Body of pancreas (tissue), 4 donors: ENCODE data around the gene SGK1. TPM values are rescaled to one million over a fixed set of nuclear protein-coding genes. Genes with fewer than 3 reads are reported as not detected.

Experiments used
- ATAC-seq: fragments of 150-250 bp; one replicate; pipeline ENCODE4 v1.9.1; 2016
- DNase-seq, 4 donors: peaks; one replicate each; pipeline ENCODE4 v3.0.0-alpha.2; 2019
- H3K27ac ChIP-seq, 4 donors: fragments of 200-600 bp; sonication (generic); 1 replicate in 3 of 4; 2 replicates in 1 of 4; pipeline versions ENCODE4 v1.5.1 to v1.6.1; 2016 to 2019; ENCODE audit warnings: mild to moderate bottlenecking in 1 of 4, mixed read lengths in 1 of 4, moderate library complexity in 1 of 4
- H3K27me3 ChIP-seq, 2 donors: fragments of 200-600 bp; sonication (generic); one replicate each; pipeline ENCODE4 v1.6.0; 2016; ENCODE audit warnings: mild to moderate bottlenecking in 1 of 2
- H3K36me3 ChIP-seq, 2 donors: fragments of 200-600 bp; sonication (generic); replicated peaks in 1 of 2; 2 replicates each; pipeline ENCODE4 v1.5.1; 2016; ENCODE audit warnings: low read depth in 2 of 2; ENCODE audit not compliant: insufficient read depth in 1 of 2
- H3K4me1 ChIP-seq: fragments of 200-600 bp; sonication (generic); one replicate; pipeline ENCODE4 v1.6.0; 2016
- H3K4me3 ChIP-seq, 2 donors: fragments of 200-600 bp; sonication (generic); 1 replicate in 1 of 2; 2 replicates in 1 of 2; pipeline ENCODE4 v1.5.1; 2016 to 2019
- H3K9me3 ChIP-seq, 3 donors: fragments of 200-600 bp; sonication (generic); 1 replicate in 2 of 3; 2 replicates in 1 of 3; pipeline ENCODE4 v1.5.1; 2016
- CTCF ChIP-seq, 7 experiments: fragments of 450-650 bp in 4 of 7; fragments of 200-600 bp in 3 of 7; sonication (generic) in 3 of 7; IDR thresholded peaks; one replicate each; pipeline ENCODE4 v1.5.1; 2016 to 2019; ENCODE audit warnings: antibody characterized with exemption in 7 of 7
- POLR2A ChIP-seq, 3 donors: fragments of 450-650 bp; IDR thresholded peaks; one replicate each; pipeline ENCODE4 v1.6.1; 2016; ENCODE audit warnings: antibody characterized with exemption in 3 of 3, mild to moderate bottlenecking in 2 of 3
- WGBS, 2 donors: methylation state at CpG; one replicate each; pipeline ENCODE4 v1.1.5; 2017; 5-methylcytosine and 5-hydroxymethylcytosine counted together
- intact Hi-C: fragments of 100-400 bp; cut with DNase I; formaldehyde crosslinking; loops from one replicate; pipeline ENCODE4 v1.15.1; 2023
- total RNA-seq, 2 donors: library from RNA; depleted of rRNA; stranded (reverse); fragments of >200 nt; gene quantifications; one replicate each; pipeline ENCODE4 v1.1.0, GENCODE V29; 2016

SGK1 gene
- total RNA-seq, 2 donors from 2014 or later: 51.1 to 238 TPM

- Histone ChIP-seq H3K27ac (no peak overlapping the region), H3K27me3 (no peaks in the 10 kb centered on the region), H3K4me1 (peaks cover under 1% of the 10 kb centered on the region), H3K36me3 (no peaks in the 10 kb centered on the region), H3K9me3 (no peaks in the 10 kb centered on the region), H3K4me3 (no peak overlapping the region)
- ATAC-seq: no peak
- 90 to 93% methylated on average over 9 of the region's 9 CpGs for WGBS, 2 donors
- TF ChIP-seq CTCF (IDR thresholded peaks at IDR 0.05): no peak
- TF ChIP-seq POLR2A (IDR thresholded peaks at IDR 0.05): no peak
- intact Hi-C loops: no loop called here
- DNase-seq: no peak
These were observed 170.8 kb downstream of the SGK1 start for GRCh38 chr6:134147034-134147533.

GRCh38 chr6:134146268-134147033 is 171.5 kb downstream of the SGK1 start:
- no peak overlapping the region for H3K27ac ChIP-seq
- 82 to 84% methylated on average over 7 of the region's 7 CpGs for WGBS, 2 donors
- no peaks in the 10 kb centered on the region for H3K9me3 ChIP-seq
- no peak for DNase-seq
- no peaks in the 10 kb centered on the region for H3K36me3 ChIP-seq
- no peak for ATAC-seq
- TF ChIP-seq POLR2A (IDR thresholded peaks at IDR 0.05) (no peak), CTCF (IDR thresholded peaks at IDR 0.05) (no peak)
- intact Hi-C loops: no loop called here
- no peaks in the 10 kb centered on the region for H3K4me1 ChIP-seq
- H3K27me3 ChIP-seq: no peaks in the 10 kb centered on the region
- H3K4me3 ChIP-seq: no peak overlapping the region

GRCh38 chr6:134145786-134146185 is 172.1 kb downstream of the SGK1 start:
- 74 to 76% methylated on average over 5 of the region's 5 CpGs for WGBS, 2 donors
- no peaks in the 10 kb centered on the region for H3K27me3 ChIP-seq
- H3K4me1 ChIP-seq: no peaks in the 10 kb centered on the region
- no peaks in the 10 kb centered on the region for H3K36me3 ChIP-seq
- intact Hi-C loops: no loop called here
- no peak for ATAC-seq
- no peak for DNase-seq
- H3K27ac ChIP-seq: no peak overlapping the region
- H3K9me3 ChIP-seq: no peaks in the 10 kb centered on the region
- H3K4me3 ChIP-seq: no peak overlapping the region
- TF ChIP-seq CTCF (IDR thresholded peaks at IDR 0.05) (no peak), POLR2A (IDR thresholded peaks at IDR 0.05) (no peak)

- 84 to 86% methylated on average over 3 of the region's 3 CpGs for WGBS, 2 donors
- TF ChIP-seq POLR2A (IDR thresholded peaks at IDR 0.05) (no peak), CTCF (IDR thresholded peaks at IDR 0.05) (no peak)
- H3K27ac ChIP-seq: no peak overlapping the region
- no peaks in the 10 kb centered on the region for H3K4me1 ChIP-seq
- intact Hi-C loops: no loop called here
- no peaks in the 10 kb centered on the region for H3K9me3 ChIP-seq
- ATAC-seq (no peak), DNase-seq (no peak)
- H3K27me3 ChIP-seq: no peaks in the 10 kb centered on the region
- no peak overlapping the region for H3K4me3 ChIP-seq
- no peaks in the 10 kb centered on the region for H3K36me3 ChIP-seq
These were observed 179.5 kb downstream of the SGK1 start for GRCh38 chr6:134138226-134138975.
